Esophagus squamous epithelium (tissue), 5 donors: ENCODE data around the gene GDI2. TPM values are rescaled to one million over a fixed set of nuclear protein-coding genes. Genes with fewer than 3 reads are reported as not detected.

ENCODE experiments used
- DNase-seq: peaks from one replicate; lab custom pipeline; 2025; lab: John Stamatoyannopoulos, UW
- H3K27ac ChIP-seq, 4 donors: fragments of 200-600 bp; sonication (generic); one replicate each; pipeline ENCODE4 v1.5.1; 2016 to 2019; ENCODE audit warnings: mild to moderate bottlenecking in 1 of 4
- H3K27me3 ChIP-seq, 4 donors: fragments of 200-600 bp; sonication (generic); 1 replicate in 3 of 4; 2 replicates in 1 of 4; pipeline versions ENCODE4 v1.5.1 to v1.6.0; 2017 to 2021; ENCODE audit warnings: antibody characterized with exemption in 1 of 4
- H3K36me3 ChIP-seq, 3 donors: fragments of 200-600 bp; sonication (generic); one replicate each; pipeline ENCODE4 v1.5.1; 2016 to 2019
- H3K4me1 ChIP-seq, 3 donors: fragments of 200-600 bp; sonication (generic); one replicate each; pipeline ENCODE4 v1.5.1; 2017 to 2019
- H3K4me3 ChIP-seq, 4 donors: fragments of 200-600 bp; sonication (generic); 1 replicate in 3 of 4; 2 replicates in 1 of 4; pipeline ENCODE4 v1.5.1; 2016 to 2019; ENCODE audit warnings: mild to moderate bottlenecking in 2 of 4, moderate library complexity in 1 of 4
- H3K9me3 ChIP-seq, 3 donors: fragments of 200-600 bp; sonication (generic); one replicate each; pipeline ENCODE4 v1.5.1; 2016 to 2019
- CTCF ChIP-seq, 6 experiments: fragments of 450-650 bp in 4 of 6; fragments of 200-600 bp in 2 of 6; sonication (generic) in 2 of 6; IDR thresholded peaks; one replicate each; pipeline ENCODE4 v1.5.1; 2016 to 2019; ENCODE audit warnings: antibody characterized with exemption in 6 of 6, mild to moderate bottlenecking in 4 of 6, moderate library complexity in 4 of 6
- POLR2A ChIP-seq, 4 donors: fragments of 450-650 bp; IDR thresholded peaks; one replicate each; pipeline ENCODE4 v1.6.1; 2017; ENCODE audit warnings: antibody characterized with exemption in 4 of 4, mild to moderate bottlenecking in 4 of 4, moderate library complexity in 3 of 4
- WGBS, 2 donors: methylation state at CpG; one replicate each; pipeline ENCODE4 v1.1.5; 2018; 5-methylcytosine and 5-hydroxymethylcytosine counted together
- intact Hi-C: fragments of 100-400 bp; cut with DNase I; formaldehyde crosslinking; loops from one replicate; pipeline ENCODE4 v1.15.0; 2022
- total RNA-seq, 4 donors: library from RNA; depleted of rRNA; stranded (reverse); fragments of >200 nt; gene quantifications; one replicate each; pipeline ENCODE4 v1.1.0, GENCODE V29; 2016
- donor health status: DM: yes; HTN: yes; CAD: no.

Gene GDI2
- total RNA-seq, 4 donors from 2014 or later = 153 to 299 (median 257) TPM

- Histone ChIP-seq H3K4me3 (no peak overlapping the region), H3K27me3 (no peaks in the 10 kb centered on the region), H3K27ac (no peak overlapping the region), H3K4me1 (no peaks in the 10 kb centered on the region), H3K36me3 (peaks cover 15 to 100% (median 47%) of the 10 kb centered on the region in 3 donors), H3K9me3 (no peaks in the 10 kb centered on the region)
- no peak for DNase-seq
- intact Hi-C loops = no loop called here
- WGBS, 2 donors = 92 to 93% methylated on average over 3 of the region's 3 CpGs
- no peak for TF ChIP-seq POLR2A (IDR thresholded peaks at IDR 0.05)
- no peak for TF ChIP-seq CTCF (IDR thresholded peaks at IDR 0.05)
Observed at GRCh38 chr10:5794236-5794635, 19.0 kb downstream of the GDI2 start.

- no peak overlapping the region for H3K4me3 ChIP-seq
- H3K36me3 ChIP-seq = peaks cover 2 to 100% (median 37%) of the 10 kb centered on the region in 3 donors
- DNase-seq = no peak
- intact Hi-C loops = no loop called here
- no peaks in the 10 kb centered on the region for H3K27me3 ChIP-seq
- WGBS, 2 donors = 86% methylated on average over 2 of the region's 2 CpGs
- H3K27ac ChIP-seq = no peak overlapping the region
- peaks cover 0 to 8% (median 0%) of the 10 kb centered on the region in 3 donors for H3K4me1 ChIP-seq
- no peaks in the 10 kb centered on the region for H3K9me3 ChIP-seq
- TF ChIP-seq CTCF (IDR thresholded peaks at IDR 0.05) = no peak
- no peak for TF ChIP-seq POLR2A (IDR thresholded peaks at IDR 0.05)
Observed at GRCh38 chr10:5789626-5790025, 23.6 kb downstream of the GDI2 start.

GRCh38 chr10:5788969-5789368, 24.3 kb downstream of the GDI2 start:
- H3K4me3 ChIP-seq = no peak overlapping the region
- H3K27ac ChIP-seq = no peak overlapping the region
- intact Hi-C loops = no loop called here
- peaks cover 7 to 100% (median 42%) of the 10 kb centered on the region in 3 donors for H3K36me3 ChIP-seq
- no peaks in the 10 kb centered on the region for H3K9me3 ChIP-seq
- DNase-seq = no peak
- 76 to 88% methylated on average over 5 of the region's 5 CpGs for WGBS, 2 donors
- TF ChIP-seq POLR2A (IDR thresholded peaks at IDR 0.05) (no peak), CTCF (IDR thresholded peaks at IDR 0.05) (no peak)
- H3K4me1 ChIP-seq = peaks cover 0 to 8% (median 0%) of the 10 kb centered on the region in 3 donors
- no peaks in the 10 kb centered on the region for H3K27me3 ChIP-seq

- Histone ChIP-seq H3K9me3 (peaks cover 0 to 4% (median 0%) of the 10 kb centered on the region in 3 donors), H3K36me3 (peaks cover 10 to 97% (median 28%) of the 10 kb centered on the region in 3 donors), H3K27ac (no peak overlapping the region), H3K27me3 (no peaks in the 10 kb centered on the region), H3K4me3 (no peak overlapping the region), H3K4me1 (peaks cover 0 to 8% (median 0%) of the 10 kb centered on the region in 3 donors)
- TF ChIP-seq CTCF (IDR thresholded peaks at IDR 0.05) (no peak), POLR2A (IDR thresholded peaks at IDR 0.05) (no peak)
- DNase-seq = no peak
- intact Hi-C loops = no loop called here
- WGBS, 2 donors = 93 to 96% methylated on average over 1 of the region's 1 CpG
Observed at GRCh38 chr10:5783300-5783699, 29.9 kb downstream of the GDI2 start.

GRCh38 chr10:5782174-5782573, 31.1 kb downstream of the GDI2 start:
- intact Hi-C loops = no loop called here
- 77 to 88% methylated on average over 1 of the region's 1 CpG for WGBS, 2 donors
- H3K27me3 ChIP-seq = no peaks in the 10 kb centered on the region
- peaks cover 10 to 97% (median 26%) of the 10 kb centered on the region in 3 donors for H3K36me3 ChIP-seq
- H3K4me3 ChIP-seq = no peak overlapping the region
- H3K9me3 ChIP-seq = peaks cover 0 to 4% (median 0%) of the 10 kb centered on the region in 3 donors
- peaks cover 0 to 6% (median 3%) of the 10 kb centered on the region in 3 donors for H3K4me1 ChIP-seq
- no peak for DNase-seq
- H3K27ac ChIP-seq = no peak overlapping the region
- TF ChIP-seq POLR2A (IDR thresholded peaks at IDR 0.05) = no peak
- TF ChIP-seq CTCF (IDR thresholded peaks at IDR 0.05) = no peak
